HG03175 (cell line): ENCODE data around the gene LINGO1.

ENCODE experiments used
- ATAC-seq: cut with Tn5 transposase; IDR thresholded peaks from one replicate; pipeline ENCODE4 v1.9.1; 2021; ENCODE audit warnings: mild to moderate bottlenecking, moderate library complexity; ENCODE audit not compliant: unreplicated experiment

The LINGO1 gene

GRCh38 chr15:77619883-77620282 lies 12.8 kb downstream of the LINGO1 start:
- ATAC-seq: no peak

- ATAC-seq: no peak
Observed at GRCh38 chr15:77617476-77618230, 15.1 kb downstream of the LINGO1 start.

DNA sequence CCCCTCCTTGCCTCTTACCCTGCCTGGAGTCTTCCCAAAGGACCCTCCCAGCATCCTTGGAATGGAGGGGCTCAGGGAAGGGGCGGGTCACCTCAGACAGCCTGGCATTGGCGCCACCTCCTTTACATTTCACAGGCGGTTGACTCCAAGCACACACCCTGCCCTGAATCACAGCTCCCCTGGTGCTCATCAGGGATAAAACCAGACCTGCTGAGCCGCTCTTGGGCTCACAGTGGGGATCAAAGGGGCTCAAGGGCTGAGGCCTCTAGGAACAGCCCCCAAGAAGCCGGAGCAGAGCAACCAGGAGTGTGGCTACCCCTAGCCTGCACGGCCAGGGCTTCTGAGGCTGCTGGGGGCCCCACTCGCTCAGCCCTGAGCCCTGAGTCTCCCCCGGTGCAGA lies 16.6 kb downstream of the LINGO1 start:
- no peak for ATAC-seq

GRCh38 chr15:77615472-77615871 lies 17.2 kb downstream of the LINGO1 start:
- ATAC-seq: no peak

DNA sequence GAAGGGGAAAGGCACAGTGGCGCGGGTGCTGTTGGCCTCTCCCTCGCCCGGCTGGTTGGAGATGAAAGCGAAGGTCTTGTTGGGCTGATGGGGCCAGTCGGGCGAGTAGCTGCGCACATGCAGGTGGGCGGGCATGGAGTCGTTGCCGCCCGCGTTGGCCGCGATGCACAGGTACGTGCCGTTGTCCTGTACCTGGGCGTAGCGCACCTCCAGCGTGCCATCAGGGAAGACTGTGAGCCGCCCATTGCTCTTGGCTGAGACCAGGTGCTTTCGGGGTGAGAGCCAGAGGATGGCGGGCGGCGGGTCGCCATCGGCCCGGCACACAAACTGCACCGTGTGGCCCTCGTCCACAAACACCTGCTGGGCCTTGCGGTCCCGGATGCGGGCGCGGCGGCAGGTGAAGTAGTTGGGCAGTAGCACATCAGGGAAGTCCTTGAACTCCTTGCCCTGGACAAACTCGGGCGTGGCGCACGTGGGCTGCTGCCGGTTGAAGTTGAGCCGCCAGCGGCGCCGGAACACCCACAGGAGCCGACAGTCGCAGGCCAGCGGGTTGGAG lies 18.4 kb downstream of the LINGO1 start:
- no peak for ATAC-seq

DNA sequence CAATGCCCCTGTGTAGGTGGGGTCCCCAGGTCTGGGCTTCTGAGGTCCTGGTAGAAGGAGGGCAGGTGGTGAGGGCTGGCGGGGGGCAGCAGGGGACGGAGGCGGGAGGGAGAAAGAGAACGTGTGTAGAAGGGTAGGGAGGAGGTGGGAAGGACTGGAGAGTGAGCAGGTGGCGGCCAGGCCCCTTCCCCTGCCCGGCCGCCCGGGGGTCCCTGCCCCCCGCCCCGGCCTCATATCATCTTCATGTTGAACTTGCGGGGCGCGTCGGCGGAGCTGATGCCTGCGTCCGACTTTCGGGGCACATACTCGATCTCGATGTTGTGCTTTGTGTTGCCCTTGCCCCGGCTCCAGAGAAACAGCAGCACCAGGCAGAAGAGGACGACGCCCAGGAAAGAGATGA lies 18.9 kb downstream of the LINGO1 start:
- no peak for ATAC-seq

DNA sequence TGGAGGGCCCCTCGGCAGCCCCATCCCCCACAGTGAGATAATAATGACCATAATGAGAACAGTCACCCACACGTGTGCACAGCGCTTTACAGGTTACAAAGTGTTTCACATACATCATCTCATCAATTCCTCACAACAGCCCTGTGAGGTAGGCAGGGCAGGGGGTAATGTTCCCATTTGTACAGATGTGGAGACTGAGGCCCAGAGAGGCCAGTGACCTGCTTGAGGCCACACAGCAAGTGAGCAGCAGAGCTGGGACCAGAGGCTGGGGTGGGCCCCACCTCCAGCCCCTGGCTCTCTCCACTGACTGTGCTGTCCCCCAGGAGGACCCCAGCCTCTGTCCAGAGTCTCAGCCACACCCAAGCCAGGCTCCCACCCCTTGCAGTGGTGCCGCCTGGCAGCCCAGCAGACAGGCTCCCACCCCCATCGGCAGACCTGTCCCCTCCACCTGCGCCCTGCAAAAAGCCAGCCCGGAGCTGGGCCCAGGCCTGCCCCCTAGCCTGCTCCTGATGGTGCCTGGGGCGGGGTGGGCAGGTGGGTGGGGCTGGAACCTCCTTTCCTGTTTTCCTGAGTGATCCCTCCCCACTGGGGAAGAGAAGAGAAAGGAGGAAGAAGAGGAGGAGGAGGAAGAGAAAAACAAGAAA lies 19.6 kb downstream of the LINGO1 start:
- ATAC-seq: no peak

- ATAC-seq: no peak
Observed at GRCh38 chr15:77611767-77612166, 20.9 kb downstream of the LINGO1 start.

- no peak for ATAC-seq
Observed at GRCh38 chr15:77610731-77611130, 22.0 kb downstream of the LINGO1 start.

DNA sequence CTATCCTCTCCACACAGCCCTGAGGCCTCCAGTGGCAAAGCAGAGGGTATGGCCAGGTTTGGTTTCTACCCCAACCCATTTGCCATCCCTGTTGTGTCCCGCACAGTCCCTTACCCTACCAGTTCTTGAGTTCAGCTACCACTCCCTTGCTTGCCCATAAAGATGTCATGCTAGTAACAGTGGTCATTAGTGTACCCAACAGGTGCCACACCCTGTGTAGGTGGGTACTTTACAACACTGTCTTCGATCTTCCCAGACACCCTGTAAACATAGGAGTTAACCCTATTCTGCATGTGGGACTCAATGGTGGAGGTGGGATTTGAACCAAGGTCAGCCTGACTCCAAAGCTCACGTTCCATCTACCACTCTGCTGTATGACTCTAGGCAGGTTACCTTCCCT lies 23.2 kb downstream of the LINGO1 start:
- ATAC-seq: no peak

- ATAC-seq: no peak
Observed at GRCh38 chr15:77608774-77609173, 23.9 kb downstream of the LINGO1 start.

GRCh38 chr15:77607894-77608261 lies 24.8 kb downstream of the LINGO1 start:
- no peak for ATAC-seq

DNA sequence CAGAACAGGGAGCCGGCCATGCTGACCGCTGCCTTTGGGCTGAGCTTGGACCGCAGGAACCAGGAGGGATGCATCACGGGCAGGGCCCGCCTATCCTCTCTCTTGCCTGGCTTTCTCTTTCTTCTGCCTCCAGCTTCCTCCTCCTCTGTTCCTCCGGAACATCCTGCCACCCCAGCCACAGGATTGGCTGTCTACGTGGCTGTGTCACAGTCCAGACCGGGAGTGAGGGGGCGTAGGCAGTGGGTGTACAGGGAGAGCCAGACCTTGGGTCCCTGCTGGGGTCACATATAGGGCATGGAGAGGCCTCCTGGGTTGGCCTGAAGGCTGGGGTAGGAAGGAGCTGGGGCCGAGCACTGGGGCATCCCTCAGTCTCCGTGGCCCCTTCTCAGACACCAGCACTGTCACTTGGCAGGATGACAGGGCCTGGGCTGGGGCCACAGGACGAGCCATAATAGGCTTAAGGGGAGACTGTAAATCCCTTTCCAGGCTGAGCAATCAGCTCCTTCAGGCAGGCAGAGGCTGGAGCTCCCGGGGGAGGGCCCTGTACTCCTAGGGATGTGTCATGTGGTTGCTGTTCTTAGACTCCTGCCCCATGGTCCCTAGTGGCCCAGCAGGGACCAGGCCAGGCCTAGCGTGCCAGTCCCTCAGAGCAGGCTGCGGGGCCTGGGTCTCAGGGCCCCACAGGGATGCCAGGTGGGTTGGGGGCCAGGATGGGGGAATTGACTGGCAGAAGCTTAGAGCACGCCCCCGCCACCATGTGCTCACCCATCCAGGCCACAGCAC lies 25.4 kb downstream of the LINGO1 start:
- ATAC-seq: no peak

- no peak for ATAC-seq
Observed at GRCh38 chr15:77606142-77607034, 26.3 kb downstream of the LINGO1 start.

DNA sequence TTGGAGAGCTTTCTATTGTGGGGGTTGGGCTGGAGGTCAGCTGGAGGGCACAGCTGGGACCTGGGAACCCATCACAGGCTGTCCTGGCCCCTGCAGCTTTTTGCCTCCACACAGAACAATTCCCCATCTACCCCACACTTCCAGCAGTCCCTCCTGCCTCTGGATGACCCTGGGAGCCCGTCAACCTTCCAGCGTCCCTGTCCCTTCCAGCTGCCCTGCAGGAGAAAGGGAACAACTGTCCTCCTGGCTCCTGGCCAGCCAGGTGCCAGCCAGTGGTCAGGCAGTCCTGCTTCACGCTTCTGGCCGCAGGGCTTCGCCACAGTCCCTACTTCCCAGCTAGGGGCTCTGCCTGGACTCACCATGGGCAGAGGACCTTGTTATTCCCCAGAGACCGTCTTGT lies 27.2 kb downstream of the LINGO1 start:
- no peak for ATAC-seq

DNA sequence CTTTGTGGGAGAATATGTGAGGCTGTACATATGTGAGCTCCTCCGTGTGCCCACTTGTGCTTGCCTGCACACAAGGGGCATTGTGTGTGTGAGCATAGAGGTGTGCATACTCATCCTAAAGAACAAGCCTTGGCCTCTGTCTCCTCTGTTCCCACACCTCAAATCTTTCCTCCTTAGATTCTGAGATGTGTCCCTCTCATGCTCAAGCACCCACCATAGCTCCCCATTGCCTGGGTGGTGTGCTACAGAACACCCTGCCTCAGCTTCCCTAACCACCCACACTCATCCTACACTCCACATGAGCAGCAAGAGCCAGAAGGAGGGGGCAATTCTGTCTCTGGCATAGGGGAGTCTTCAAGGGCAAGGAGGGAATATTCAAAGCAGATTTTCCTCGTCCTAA lies 27.7 kb downstream of the LINGO1 start:
- no peak for ATAC-seq

DNA sequence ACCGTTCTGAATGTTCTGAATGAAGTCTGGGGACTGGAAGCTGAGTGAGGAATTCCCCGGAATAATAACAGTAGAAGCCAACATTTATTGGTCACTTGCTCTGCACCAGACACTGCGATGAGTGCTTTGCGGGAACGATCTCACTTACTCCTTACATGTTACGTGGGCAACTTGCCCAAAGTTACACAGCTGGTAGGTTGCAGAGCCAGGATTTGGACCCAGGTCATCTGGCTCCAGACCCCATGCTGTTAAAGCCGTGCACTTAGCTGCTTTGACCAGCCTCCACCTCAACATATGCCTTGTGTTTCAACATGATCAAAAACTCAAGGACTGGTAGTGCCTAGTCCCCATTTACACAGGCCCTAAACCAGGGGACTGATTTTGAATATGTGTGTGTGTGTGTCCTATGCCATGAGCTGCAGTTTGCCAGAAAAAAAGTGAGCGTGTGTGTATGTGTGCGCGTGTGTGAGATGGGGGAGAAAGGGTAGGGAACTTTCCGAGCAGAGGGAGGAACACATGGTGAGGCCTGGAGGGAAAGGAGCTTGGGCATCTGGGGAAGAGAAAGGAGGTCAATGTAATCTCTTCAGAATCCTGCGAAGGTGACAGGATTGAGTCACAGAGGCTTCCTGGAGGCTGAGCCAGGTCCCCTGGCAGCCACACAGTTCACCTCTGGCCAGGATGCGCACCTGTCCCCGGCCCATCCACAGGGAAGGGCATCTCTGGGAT lies 28.9 kb downstream of the LINGO1 start:
- no peak for ATAC-seq

DNA sequence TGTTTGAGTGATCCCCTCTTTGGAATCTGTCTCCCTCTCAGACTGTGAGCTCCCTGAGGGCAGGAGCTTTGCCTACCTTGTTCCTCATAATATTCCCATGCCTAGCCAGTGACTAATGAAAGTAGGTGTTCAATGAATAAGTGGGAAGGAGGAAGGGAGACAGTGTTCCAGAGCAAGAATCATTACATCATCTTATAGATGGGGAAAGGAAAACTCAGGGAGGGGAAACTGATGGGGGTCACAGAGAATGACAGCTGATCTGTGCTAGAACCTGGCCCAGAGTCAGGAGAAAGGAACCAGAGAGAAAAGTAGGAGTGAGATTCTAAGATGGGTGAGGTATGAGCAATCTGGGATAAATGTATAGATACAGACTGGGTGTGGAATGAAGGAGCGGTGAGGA lies 29.9 kb downstream of the LINGO1 start:
- no peak for ATAC-seq

DNA sequence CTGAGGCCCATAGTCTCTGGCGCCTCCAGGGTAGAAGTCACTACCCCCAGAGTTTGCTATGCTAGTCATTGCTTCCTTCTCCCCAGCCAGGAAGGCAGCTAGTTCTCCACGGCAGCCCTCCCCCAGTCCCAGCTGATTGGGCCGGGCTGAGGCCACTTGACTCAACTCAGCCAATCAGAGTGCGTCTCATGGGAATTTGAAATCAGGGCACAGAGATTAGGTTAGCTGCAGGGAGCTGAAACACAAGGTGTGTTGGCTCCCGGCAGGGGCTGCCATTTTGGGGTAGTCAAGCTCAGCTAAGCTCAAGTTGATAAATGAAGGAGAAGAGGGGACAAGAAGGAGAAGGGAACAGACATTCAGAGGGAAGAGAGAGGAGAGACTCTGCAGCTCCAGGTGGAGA lies 32.8 kb downstream of the LINGO1 start:
- no peak for ATAC-seq

DNA sequence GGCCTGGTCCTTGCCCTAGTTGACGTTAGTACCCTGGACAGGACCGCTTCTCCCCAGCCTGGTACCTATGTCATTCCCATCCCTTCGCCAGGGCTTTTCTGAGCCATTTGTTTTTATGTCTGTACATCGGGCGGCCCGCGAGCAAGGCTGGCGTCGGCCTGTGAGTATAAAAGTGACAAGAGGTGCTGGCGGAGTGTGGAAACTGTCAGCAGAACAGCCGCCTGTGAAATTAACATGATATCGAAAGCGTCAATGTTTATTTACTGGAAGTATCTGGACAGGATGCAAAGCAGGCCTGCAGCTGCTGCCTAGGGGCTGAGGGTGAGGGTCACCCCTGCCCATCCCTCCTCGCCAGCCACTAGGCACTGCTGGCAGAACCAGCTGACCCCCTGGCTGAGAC lies 33.4 kb downstream of the LINGO1 start:
- no peak for ATAC-seq
